PC-9 (cell line): ENCODE measurements around the gene ZBTB24.

ENCODE experiments used
- CTCF ChIP-seq: fragments of 200-600 bp; sonication (generic); conservative IDR thresholded peaks from 2 replicates; pipeline ENCODE4 v1.6.1; 2017; ENCODE audit warnings: mixed run types, antibody characterized with exemption, mild to moderate bottlenecking, moderate library complexity
- EZH2 ChIP-seq: fragments of 200-600 bp; sonication (generic); IDR thresholded peaks from 2 replicates; pipeline ENCODE4 v1.8.0; 2017; ENCODE audit warnings: antibody characterized with exemption, low read depth

- TF ChIP-seq EZH2 (no peak), CTCF (no peak)
Measured at GRCh38 chr6:109450801-109451200, 32.2 kb downstream of the ZBTB24 start.
